RPMI7951 (cell line): Measurements from ENCODE around the gene GAMT. TPM values are rescaled to one million over a fixed set of nuclear protein-coding genes. Genes with fewer than 3 reads are reported as not detected.
"Not testable (repeated sequence)": the region's sequence is repeated elsewhere in the genome, so short reads cannot be mapped to it uniquely, and the experiment has no call there.

Experiments used
- DNase-seq: peaks from one replicate; pipeline ENCODE4 v3.0.0-alpha.2; 2012; ENCODE audit warnings: low read depth
- total RNA-seq: library from RNA; depleted of rRNA; stranded (reverse); fragments of >200 nt; shearing (Covaris generic); gene quantifications from 2 replicates; pipeline ENCODE4 v1.2.3, GENCODE V29; 2014

Gene GAMT
- total RNA-seq, 1 experiment from 2014 or later = 15.3 TPM

DNA sequence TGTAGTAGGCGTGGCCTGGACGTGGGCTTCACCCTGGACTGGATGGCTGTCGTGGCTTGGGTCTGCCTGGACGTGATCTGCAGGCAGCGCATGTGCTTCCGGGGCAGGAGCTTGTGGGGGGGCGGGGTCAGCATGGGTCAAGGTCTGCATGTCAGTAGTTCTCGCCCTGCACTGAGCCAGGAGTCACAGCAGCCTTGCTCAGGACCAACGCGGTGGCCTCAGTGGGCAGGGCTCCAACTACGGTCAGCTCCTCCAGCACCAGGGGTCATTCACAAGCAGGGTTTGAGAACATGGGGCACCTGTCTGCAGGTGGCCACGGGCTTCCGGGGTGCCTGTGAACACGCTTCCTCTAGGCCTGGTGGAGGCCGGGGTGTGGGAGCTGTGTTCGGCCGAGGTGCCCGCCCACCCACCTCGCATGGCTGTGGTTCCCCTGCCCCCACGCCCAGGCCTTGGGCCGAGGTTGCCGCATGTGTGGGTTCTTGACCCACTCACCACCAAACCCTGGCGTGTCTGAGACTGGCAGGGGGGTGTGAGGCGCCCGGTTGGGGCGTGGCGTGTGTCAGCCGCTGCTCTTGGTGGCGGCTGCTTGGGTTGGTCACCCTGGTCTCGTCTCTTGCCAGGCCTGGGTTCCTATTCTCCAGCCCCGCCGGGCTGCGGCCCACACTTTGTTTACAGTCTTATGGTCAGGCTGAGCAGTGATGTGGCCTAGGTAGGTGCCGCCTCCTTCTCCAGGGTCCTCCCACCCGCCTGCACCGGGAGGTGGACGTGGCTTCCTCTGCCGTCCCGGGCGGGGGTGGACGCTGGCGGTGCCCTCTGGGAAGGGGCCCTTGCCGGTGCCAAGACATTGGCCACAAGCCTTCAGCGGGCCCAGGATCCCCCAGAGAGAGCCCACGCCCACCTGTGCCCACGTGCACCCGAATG lies 32.0 kb upstream of the GAMT start:
- DNase-seq = no peak

DNA sequence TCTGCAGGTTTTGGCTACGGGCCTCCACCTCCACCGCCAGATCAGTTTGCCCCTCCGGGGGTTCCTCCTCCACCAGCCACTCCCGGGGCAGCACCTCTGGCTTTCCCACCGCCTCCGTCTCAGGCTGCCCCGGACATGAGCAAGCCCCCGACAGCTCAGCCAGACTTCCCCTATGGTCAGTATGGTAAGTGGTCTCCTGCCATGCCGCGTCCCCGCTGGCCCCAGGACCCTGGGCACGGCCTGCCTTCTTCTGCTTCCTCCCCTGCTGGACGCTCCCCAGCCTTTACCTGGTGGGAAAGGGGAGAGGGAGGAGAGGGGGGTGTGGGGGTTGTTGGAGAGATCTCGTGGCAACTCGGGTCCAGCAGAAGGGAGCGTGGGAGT lies 31.2 kb upstream of the GAMT start:
- no peak for DNase-seq

DNA sequence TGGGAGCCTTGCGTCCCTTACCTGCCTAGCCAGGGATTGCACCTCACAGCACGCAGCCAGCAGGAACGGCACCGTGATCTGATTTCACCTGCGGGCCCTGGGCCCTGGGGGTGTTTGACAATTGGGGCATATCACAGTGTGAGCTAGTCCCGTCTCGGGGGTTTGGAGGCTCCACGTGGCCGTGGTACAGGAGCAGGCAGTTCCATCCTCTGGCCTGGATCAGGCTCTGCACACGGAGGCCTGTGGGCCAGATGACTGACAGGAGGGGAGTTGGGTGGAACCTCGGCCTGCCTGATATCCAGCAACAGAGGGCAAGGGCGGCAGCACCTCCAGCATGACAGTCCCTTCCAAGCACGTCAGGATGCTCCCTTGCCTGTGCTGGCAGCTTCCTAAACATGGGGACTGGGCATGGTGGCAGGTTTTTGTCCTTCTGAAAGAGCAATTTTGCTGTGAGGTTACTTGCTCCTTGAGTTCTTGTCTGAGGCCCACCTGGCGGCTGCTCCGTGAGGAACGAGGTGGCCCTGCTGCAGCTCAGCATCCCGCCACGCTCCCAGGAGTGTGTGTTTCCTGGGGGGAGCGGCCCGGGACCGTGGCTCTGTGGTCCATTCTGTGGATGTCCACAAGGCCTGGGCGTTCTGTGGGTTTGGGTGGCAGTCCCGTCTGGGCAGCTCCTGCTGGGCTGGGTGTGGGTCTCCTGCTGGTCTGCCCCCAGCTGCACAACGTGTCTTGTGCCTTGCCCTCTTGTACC lies 30.6 kb upstream of the GAMT start:
- DNase-seq = no peak

DNA sequence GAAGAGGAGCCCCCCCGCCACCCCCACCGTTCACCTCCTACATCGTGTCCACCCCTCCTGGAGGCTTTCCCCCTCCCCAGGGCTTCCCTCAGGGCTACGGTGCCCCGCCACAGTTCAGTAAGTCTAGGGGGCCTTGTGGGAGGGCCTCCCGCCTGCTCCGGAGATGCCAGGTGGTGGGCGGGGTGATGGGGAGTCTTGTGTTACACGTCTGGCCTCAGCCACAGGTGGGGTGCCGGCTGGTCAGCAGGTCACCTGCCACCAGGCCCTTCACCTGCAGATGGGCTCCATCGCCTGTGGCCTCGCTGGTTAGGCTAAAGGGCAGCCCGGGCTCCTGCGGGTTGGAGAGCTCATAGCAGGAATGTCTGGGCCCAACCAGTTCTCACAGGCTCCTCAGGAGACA lies 28.9 kb upstream of the GAMT start:
- no peak for DNase-seq

DNA sequence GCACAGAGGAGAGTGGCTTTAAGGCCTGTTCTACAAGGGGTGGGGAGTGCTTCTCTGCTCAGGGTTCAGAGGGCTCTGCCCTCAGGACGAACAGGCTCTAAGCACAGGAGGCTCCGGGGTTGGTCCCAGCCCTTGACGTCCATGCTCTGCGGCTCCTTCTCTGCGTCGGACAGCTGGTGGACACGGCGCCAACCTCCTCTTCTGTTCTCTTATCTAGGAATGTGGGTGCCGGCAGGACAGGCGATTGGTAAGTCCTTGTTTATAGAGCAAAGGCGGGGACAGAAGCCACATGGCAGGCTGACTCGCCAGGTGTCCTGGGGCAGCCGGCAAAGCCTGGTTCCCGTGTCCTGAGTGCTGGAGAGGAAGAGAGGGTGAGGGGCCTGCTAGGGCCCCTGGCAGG lies 28.4 kb upstream of the GAMT start:
- DNase-seq = no peak

DNA sequence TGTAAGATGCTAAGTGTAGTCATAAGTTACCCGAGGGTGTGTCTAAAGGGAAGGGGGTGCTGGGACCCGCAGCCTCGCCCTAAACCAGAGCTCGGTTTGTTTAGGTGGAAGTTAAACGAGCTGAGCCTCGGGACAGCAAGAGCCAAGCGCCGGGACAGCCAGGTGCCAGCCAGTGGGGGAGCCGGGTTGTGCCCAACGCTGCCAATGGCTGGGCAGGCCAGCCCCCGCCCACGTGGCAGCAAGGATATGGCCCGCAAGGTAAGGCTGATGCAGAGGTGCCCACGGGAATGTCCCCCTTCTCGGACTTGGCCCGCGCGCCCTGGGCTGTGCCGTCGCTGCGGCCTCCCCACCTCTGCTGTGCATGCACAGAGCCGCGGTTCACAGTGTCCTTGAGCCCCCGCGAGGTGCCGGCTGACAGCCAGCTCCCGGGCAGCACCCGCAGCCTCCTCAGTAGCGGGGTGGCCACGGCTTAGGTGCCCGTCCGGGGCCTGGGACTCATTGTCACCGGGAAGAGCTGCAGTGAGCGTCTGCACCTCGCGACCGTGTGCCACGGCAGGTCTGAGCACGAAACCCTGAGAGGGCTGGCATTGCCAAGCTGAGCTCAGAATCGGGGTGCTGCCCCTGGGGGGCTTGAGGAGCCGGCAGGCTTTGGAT lies 27.5 kb upstream of the GAMT start:
- DNase-seq = no peak

DNA sequence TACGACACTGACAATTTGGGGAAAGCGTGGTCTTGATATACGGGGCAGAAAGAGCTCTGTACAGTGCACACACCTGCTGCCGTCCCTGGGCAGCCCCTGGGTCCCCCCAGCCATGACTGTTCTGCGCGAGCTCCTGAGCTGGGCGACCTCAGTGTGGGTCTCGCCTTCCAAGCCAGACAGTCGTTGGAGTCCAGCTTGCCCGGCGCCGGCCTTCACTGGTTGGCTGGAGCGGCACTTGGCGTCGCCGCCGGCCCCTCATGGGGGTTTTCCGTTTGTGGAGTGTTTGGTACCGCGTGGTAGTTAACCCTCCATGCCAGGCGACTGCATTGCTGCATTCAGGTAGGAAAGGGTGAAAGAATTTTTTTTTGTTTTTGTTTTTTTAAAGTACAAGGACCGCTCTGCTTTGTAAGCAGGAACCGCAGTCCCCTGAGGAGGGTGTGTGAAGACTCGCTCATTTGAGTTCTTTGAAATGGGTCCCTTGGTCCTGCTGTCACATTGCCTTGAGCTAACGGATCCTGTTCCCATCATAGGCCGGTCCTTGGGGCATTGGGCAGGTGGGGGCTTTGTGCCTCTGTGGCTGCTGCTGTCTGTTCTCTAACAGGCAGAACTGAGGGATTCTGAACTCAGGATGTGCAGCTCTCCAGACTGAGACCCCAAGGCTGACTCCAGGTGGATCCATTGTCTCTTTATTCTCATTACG lies 26.0 kb upstream of the GAMT start:
- no peak for DNase-seq

DNA sequence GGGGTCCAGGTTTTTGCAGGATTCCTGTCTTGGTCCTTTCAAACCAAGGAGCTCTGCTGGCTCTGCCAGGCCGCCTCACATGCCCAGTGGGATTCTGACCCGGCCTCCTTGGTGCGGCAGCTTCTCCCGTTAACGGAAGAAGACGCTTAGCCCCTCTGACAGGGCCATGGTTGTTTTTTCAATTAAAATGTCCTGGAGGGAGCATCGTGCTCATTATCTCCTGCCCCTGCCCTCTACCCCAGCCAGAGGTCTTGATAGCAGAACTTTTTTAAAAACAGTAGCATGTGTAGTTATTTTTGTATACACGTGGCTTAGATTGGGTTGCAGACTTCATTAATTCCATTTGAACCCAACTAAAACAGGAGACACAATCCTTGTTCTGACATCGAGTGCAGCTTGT lies 25.4 kb upstream of the GAMT start:
- no peak for DNase-seq

DNA sequence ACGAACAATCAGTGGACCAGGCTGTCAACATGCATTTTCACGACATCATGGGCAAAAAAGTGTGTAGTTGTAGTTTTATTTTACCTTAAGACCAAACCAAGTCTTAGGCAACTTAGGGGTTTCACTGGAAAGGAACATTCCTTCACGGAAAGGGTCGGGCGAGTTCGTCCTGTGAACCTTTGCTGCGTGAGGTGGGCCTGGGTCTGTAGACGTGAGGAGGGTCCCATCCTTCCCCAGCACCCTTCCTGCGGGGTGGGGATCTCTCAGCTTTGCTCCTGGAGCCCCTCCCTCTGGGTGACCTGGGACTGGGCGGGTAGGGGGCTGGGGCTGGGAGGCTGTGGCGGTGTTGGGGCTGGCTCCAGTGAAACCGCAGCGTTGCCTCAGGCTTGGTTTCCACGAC lies 24.6 kb upstream of the GAMT start:
- no peak for DNase-seq

DNA sequence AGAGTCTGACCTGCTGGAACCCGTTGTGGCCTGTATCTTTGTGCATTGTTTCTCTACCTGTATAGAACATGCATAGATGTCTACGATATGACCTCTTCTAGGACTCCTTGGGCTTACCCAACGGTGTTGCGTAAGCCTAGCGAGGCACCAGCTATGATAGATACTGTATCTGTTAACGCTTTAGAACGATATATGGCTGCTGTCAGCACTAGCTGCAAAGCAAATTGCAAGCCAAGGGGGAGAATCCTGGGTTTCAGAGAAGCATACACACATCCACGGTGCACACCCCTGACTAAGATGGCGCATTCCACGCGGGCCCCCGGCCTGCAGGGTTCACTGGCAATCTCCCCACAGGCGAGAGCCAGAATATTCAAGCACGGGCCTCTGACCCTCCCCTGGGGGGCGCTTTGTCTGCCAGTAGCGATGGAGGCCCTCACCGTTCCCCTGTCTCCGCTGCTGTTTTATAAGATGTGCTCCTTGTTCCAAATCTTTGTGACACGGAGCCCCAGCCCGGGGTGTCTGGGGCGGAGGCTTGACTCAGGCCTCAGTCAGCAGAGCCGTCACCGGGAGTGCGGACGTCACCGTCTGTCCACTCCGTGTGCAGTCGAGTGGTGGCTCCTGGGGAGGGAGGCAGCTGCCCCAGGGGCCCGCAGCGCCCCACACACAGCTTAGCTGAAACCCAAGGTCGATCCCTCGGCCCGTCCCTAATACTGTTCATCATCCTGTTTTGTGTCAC lies 23.9 kb upstream of the GAMT start:
- DNase-seq = no peak

DNA sequence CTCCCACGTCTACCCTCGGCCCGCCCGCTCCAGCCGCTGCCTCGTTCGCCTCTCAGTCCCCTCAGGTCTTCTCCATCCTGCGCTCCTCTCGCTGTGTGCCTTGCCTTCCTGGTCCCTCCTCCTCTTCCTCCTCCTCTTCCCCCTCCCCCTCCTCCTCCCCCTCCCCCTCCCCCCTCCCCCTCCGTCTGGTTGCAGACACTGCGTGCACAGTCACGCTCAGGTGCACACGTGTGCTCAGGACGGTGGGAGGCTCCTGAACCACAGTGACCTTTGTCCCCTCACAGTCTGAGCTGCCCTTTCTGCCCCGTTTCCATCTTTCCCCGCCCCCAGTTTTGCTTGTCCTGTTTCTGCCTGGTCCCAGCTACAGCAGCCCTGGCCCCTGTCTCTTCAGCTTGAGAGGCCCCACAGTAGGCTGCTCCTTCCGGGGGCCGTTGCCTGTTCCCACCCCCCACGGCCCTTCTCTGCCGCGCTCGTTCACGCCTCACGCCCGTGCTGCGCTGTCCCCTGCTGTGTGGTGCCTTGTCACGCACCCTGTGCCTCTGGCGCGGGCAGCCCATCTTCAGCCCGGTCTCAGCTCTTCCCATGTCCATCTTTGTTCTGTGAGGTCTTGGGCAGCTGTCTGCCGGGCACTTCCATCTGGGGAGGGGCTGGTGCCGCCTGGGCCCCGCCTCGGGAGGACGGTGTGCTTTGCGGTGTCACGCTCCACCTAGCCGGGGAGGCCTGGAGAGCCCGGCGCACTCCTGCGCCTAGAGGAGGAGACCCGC lies 23.0 kb upstream of the GAMT start:
- no peak for DNase-seq

DNA sequence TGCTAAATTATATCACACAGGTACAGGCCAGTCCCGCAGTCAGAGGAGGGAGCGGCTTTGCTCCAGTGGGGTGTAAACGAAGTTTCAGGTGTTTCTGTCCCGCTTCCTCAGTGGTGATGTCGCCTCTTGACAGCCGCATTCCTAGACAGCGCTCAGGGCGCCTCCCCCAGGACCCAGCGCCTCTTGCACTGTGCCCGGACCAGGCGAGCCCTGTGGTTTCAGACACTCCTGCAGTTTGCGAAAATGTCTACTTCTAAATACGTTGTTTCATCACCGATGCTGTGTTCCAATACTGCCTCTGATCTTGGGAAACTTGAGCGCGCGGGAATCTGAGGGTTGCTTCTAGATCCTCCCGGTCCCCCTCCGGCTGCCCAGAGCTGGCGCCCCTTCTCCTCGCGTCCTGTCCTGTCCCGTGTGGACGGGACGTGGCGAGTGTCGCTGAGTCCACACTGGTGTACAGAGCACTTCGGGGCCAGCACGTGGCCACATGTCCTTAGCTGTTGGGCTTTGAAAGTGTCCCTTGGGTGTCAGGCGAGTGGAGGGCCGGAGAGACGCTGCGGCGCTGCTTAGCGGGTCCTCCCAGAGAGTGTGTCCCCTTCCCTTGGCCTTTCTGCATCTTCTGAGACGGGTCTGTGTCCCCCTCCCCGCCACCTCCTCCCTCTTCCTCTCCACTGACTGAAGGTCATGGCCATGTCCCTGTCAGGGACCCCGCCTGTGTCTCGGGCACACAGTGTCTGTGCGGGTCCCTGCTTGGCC lies 22.3 kb upstream of the GAMT start:
- no peak for DNase-seq

DNA sequence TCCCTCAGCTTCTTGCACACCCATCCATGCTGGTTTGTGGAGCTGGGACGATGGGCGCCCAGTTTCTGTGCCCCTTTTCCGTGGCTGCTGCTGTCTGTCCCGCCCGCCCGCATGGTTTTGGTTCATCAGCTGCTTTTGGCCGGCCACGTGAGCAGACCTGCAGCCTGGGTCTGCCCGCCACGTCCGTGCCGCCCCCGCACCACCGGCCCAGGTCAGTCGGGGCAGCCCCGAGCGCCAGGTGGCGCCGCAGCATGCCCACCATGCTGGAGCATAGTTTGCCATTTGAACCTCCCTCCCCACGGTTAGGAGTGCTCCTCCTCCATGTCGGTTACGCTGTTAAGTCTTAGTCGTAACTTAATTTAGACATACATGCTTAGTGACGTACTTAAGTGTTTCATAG lies 21.6 kb upstream of the GAMT start:
- DNase-seq = no peak

DNA sequence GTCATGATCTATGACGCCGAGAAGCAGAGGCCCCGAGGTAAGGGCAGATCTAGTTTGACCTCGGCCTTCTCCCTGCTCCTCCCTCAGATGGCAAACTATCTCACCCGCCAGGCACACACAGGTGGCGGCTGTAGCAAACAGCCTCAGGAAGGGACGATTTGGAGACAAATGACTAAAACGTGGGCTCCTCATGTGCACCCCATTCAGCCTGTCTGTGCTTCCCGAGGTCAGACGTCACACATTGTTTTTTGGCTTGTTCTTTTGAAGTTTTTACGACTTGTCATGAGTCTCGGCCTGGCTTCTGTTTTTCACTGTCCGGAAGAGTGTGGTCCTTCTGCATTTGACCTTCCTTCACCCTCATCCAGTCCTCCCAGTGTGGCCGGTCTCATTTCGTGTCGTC lies 21.0 kb upstream of the GAMT start:
- no peak for DNase-seq

DNA sequence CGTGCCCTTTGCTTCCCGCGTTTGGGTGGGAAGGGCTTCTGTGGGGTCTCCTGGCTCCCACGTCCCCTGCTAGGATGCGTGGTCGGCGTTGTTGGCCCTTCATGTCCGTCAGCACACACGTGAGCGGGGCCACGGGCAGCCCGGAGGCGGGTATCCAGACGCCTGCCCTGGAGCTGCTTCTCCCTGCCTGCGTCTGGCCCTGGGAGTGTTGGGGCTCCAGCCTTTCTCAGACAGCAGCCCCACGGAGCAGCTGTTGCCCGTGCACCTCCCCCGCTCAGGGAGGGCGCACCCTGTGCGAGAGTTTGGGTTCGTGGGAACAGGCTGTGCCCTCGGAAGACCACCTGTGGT lies 20.6 kb upstream of the GAMT start:
- no peak for DNase-seq

DNA sequence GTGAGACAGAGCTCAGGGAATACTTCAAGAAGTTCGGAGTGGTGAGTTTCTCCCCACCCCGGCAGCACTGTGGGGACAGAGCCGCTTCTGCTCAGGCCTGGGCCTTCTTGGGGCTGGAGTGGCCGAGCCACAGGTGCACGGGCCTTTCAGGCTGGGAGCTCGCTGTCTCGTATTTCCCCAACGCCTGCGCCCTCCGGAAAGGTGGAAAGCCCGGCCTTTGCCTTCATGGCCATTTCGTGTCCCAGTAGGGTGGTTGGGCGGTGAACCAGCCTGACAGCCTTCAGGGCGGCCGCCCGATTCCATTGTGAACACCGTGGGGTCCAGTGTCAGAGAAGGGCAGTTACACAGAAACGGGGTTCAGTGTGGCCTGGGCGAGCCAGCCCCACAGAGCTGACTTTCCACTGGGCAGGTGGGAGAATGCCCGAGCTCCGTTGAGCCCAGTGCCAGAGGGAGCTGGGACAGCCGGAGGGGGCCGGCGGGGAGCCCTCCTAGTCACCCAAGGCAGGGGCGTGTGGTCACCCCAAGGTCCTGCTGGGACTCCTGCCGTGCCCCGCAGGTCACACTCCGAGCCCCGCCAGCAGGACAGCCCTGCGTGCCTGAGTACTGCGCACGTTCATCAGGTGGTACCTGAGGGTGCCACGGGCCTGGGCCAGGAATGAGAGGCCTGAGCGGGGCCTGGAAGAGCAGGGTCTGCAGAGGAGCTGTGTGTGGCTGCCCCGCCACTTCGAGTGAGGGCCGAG lies 20.0 kb upstream of the GAMT start:
- DNase-seq = no peak

DNA sequence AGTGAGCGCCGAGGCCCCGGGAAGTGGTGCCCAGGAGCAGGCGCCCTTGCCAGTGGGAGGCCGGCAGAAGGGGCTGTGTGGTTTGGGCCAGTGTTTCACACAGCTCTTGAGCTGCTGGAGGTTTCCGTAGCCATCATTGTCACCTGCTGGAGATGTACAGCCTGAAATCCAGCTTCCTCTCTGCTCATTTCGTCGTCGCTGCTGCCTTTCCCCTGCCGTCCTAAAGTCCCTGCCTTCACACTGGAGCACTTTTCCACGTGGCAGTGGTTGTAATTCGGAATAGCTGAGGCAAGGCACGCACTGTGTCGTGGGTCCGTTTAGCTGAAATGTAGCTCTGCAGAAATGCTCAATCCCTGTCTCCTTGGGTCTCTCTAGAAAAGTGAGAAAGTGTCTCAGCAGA lies 19.2 kb upstream of the GAMT start:
- no peak for DNase-seq

DNA sequence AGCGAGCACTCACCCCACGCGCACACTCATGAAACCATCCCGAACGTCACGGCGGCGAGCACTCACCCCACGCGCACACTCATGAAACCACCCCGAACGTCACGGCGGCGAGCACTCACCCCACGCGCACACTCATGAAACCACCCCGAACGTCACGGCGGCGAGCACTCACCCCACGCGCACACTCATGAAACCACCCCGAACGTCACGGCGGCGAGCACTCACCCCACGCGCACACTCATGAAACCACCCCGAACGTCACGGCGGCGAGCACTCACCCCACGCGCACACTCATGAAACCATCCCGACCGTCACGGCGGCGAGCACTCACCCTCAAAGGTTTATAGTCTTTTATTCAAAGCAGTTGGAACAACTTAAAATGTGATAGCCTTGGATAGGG lies 18.7 kb upstream of the GAMT start:
- not testable (repeated sequence) for DNase-seq
